AG04449 (cell line): ENCODE results near the gene LRRC31.

Experiments used
- CTCF ChIA-PET: fragments of 350-600 bp; formaldehyde crosslinking; extraction: SDS; loops from one replicate; lab custom pipeline; 2021; ENCODE audit warnings: antibody characterized with exemption; lab: Yijun Ruan, JAX
- POLR2A ChIA-PET: fragments of 400-600, 350-600 bp; formaldehyde crosslinking; extraction: SDS; loops from one replicate; lab custom pipeline; 2020; ENCODE audit warnings: antibody characterized with exemption, inconsistent platforms; lab: Yijun Ruan, JAX
- DNase-seq: peaks from one replicate; pipeline ENCODE4 v3.0.0-alpha.2; 2010; ENCODE audit warnings: low read depth, low spot score
- H3K4me3 ChIP-seq: 2 replicates; pipeline ENCODE4 v1.5.1; 2011; ENCODE audit warnings: low read depth, mild to moderate bottlenecking, control low read depth, low read length
- TF ChIP-seq, protein P1 (sequence below): IDR thresholded peaks from one replicate; pipeline ENCODE4 v1.5.1; 2011; ENCODE audit warnings: mild to moderate bottlenecking, moderate library complexity, low read length, control low read depth, inconsistent platforms; ENCODE audit not compliant: insufficient read depth; ENCODE audit errors: missing control alignments

LRRC31 gene

DNA sequence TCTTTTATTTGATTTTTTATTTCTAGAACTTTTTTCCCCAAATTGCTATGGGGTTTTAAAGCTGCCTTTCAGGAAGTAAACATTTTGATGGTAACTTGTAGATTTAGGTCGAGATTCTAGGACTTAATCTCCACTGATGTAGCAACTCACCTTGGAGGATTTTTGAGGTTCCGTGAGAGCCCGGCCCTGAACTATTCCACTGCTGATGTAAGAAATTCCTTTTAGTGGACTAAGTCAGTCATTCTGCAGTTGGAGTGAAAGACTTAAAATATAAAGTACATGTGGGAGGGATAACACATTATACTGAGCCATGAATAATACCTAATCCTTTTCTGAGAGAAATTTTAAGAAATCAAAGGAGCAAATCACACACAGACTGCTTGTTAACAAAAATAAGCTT, 44.4 kb downstream of the LRRC31 start:
- CTCF ChIA-PET: interaction anchor here (0.6 to 1.8 kb wide), 2 partner anchors 9 to 344 kb away, joined by 4 to 6 read pairs; no protein-coding TSS in a partner anchor
- TF ChIP-seq, protein P1, sequence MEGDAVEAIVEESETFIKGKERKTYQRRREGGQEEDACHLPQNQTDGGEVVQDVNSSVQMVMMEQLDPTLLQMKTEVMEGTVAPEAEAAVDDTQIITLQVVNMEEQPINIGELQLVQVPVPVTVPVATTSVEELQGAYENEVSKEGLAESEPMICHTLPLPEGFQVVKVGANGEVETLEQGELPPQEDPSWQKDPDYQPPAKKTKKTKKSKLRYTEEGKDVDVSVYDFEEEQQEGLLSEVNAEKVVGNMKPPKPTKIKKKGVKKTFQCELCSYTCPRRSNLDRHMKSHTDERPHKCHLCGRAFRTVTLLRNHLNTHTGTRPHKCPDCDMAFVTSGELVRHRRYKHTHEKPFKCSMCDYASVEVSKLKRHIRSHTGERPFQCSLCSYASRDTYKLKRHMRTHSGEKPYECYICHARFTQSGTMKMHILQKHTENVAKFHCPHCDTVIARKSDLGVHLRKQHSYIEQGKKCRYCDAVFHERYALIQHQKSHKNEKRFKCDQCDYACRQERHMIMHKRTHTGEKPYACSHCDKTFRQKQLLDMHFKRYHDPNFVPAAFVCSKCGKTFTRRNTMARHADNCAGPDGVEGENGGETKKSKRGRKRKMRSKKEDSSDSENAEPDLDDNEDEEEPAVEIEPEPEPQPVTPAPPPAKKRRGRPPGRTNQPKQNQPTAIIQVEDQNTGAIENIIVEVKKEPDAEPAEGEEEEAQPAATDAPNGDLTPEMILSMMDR: no peak
- no peak overlapping the region for H3K4me3 ChIP-seq
- no peak for DNase-seq
- POLR2A ChIA-PET: no interaction called here

DNA sequence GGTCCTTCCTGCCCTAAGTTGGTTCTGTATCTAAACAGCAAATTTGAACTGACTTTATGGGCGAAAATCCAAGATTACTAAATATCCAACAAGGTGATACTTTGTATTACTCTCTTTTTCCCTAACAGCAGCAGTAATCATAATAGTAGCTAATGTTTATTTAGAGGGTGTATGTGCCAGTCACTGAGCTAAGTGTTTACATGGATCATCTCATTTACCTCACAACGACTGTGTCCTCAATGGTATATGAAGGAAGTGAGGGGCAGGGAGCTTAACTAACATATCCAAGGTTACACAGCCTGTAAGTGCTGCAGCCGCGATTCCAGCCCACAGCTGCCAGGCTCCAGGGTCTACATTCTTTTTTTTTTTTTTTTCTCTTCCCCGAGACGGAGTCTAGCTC, 46.8 kb downstream of the LRRC31 start:
- ChIA-PET POLR2A (no interaction called here), CTCF (interaction anchor here (1.8 kb wide), 1 partner anchor 12 kb away, joined by 6 read pairs; no protein-coding TSS in a partner anchor)
- DNase-seq: no peak
- H3K4me3 ChIP-seq: no peak overlapping the region
- TF ChIP-seq, protein P1: no peak

DNA sequence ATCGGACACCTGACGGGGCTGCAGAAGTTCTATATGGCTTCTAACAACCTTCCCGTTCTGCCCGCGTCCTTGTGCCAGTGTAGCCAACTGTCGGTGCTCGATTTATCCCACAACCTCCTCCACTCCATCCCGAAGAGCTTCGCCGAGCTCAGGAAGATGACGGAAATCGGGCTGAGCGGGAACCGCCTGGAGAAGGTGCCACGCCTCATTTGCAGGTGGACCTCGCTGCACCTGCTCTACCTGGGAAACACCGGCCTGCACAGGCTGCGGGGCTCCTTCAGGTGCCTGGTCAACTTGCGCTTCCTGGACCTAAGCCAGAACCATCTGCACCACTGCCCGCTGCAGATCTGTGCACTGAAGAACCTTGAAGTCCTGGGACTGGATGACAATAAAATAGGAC, 47.2 kb downstream of the LRRC31 start:
- ChIA-PET CTCF (interaction anchor here (1.3 to 1.8 kb wide), 2 partner anchors 13 to 40 kb away, joined by 4 to 6 read pairs; no protein-coding TSS in a partner anchor), POLR2A (no interaction called here)
- DNase-seq: no peak
- TF ChIP-seq, protein P1: no peak
- H3K4me3 ChIP-seq: no peak overlapping the region

DNA sequence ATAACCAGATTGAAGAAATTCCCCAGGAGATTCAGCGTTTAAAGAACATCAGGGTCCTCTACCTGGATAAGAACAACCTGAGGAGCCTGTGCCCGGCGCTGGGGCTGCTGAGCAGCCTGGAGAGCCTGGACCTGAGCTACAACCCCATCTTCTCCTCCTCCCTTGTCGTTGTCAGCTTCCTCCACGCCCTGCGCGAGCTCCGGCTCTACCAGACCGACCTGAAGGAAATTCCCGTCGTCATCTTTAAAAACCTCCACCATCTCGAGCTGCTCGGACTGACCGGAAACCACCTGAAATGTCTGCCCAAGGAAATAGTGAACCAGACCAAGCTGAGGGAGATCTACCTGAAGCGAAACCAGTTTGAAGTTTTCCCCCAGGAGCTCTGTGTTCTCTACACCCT, 47.6 kb downstream of the LRRC31 start:
- TF ChIP-seq, protein P1: no peak
- no peak for DNase-seq
- POLR2A ChIA-PET: no interaction called here
- H3K4me3 ChIP-seq: no peak overlapping the region
- CTCF ChIA-PET: interaction anchor here (1.3 to 1.8 kb wide), 2 partner anchors 13 to 41 kb away, joined by 4 to 6 read pairs; no protein-coding TSS in a partner anchor

DNA sequence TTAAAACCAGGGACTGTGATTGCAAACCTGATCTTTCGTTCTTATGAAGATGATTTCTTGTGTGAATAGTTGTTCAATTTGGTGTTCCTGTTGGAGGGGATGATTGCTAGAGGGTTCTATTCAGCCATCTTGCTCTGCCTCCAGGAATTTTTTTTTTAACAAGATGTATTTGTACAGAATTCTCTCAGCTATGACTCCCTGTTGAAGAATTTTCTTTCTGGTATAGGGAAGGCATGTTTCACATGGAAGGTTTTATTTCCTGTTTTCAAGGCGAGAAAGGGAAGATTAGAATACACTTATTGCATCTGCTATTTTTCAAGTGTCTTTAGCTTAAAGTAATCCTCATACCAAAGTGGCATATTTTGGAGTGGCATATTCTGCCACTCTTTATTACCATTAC, 51.4 kb downstream of the LRRC31 start:
- POLR2A ChIA-PET: no interaction called here
- TF ChIP-seq, protein P1: no peak
- CTCF ChIA-PET: no interaction called here
- no peak overlapping the region for H3K4me3 ChIP-seq
- DNase-seq: peak; percentile 29

DNA sequence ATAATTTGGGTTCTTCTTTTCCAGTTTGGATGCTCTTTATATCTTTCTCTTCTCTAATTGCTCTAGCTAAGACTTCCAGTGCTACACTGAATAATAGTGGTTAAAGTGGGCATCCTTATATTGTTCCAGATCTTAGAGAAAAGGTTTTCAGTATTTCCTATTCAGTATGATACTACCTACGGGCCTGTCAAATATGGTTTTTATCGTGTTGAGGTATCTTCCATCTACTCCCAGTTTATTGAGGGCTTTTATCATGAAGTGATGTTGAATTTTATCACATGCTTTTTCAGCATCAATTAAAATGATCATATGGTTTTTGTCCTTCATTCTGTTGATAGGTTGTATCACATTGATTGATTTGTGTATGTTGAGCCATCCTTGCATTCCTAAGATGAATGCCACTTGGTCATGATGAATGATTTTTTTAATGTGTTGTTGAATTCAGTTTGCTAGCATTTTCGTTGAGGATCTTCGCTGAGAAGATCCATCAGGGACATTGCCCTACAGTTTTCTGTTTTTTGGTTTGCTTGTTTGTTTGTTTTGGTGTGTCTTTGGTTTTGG, 54.1 kb downstream of the LRRC31 start:
- ChIA-PET POLR2A (no interaction called here), CTCF (no interaction called here)
- H3K4me3 ChIP-seq: no peak overlapping the region
- DNase-seq: no peak
- TF ChIP-seq, protein P1: no peak
